Aorta (tissue), 5 donors: ENCODE results near the gene CFD. TPM values are rescaled to one million over a fixed set of nuclear protein-coding genes. Genes with fewer than 3 reads are reported as not detected.
"Not testable (repeated sequence)": the region's sequence is repeated elsewhere in the genome, so short reads cannot be mapped to it uniquely, and the experiment has no call there.

Source experiments
- ATAC-seq: fragments of 200-7000 bp; cut with Tn5 transposase; one replicate; pipeline ENCODE4 v1.9.1; 2022; ENCODE audit warnings: moderate library complexity; ENCODE audit not compliant: low FRiP score
- DNase-seq, 2 donors: peaks; one replicate each; pipeline ENCODE4 v3.0.0-alpha.2; 2020
- H3K27ac ChIP-seq, 2 donors: one replicate each; pipeline ENCODE4 v1.5.1; 2013; ENCODE audit warnings: low read length in 2 of 2, mild to moderate bottlenecking in 2 of 2, moderate library complexity in 2 of 2, control low read depth in 1 of 2, inconsistent platforms in 1 of 2, low read depth in 1 of 2
- H3K27me3 ChIP-seq, 2 donors: one replicate each; pipeline ENCODE4 v1.6.1; 2013; ENCODE audit warnings: control low read depth in 1 of 2, low read length in 1 of 2, mild to moderate bottlenecking in 1 of 2, moderate library complexity in 1 of 2; ENCODE audit not compliant: insufficient read depth in 2 of 2, control insufficient read depth in 1 of 2
- H3K36me3 ChIP-seq, 2 donors: one replicate each; pipeline ENCODE4 v1.6.1; 2013; ENCODE audit warnings: control low read depth in 1 of 2, low read length in 1 of 2, mild to moderate bottlenecking in 1 of 2; ENCODE audit not compliant: insufficient read depth in 2 of 2, control insufficient read depth in 1 of 2
- H3K4me1 ChIP-seq, 2 donors: one replicate each; pipeline ENCODE4 v1.6.1; 2013; ENCODE audit warnings: low read length in 2 of 2, control low read depth in 1 of 2, mild to moderate bottlenecking in 1 of 2, moderate library complexity in 1 of 2; ENCODE audit not compliant: insufficient read depth in 2 of 2, control insufficient read depth in 1 of 2
- H3K4me3 ChIP-seq, 2 donors: one replicate each; pipeline ENCODE4 v1.5.1; 2013; ENCODE audit warnings: low read length in 2 of 2, control low read depth in 1 of 2, mild to moderate bottlenecking in 1 of 2
- H3K9me3 ChIP-seq: one replicate; pipeline ENCODE4 v1.6.1; 2013; ENCODE audit warnings: mild to moderate bottlenecking, low read length; ENCODE audit not compliant: control insufficient read depth
- WGBS, 2 donors: extraction: QIAGEN DNeasy Blood & Tissue Kit; methylation state at CpG; one replicate each; pipeline ENCODE4 v1.1.7; 2013; 5-methylcytosine and 5-hydroxymethylcytosine counted together
- intact Hi-C, 2 donors: fragments of 100-400 bp; cut with DNase I; formaldehyde crosslinking; loops; one replicate each; pipeline versions ENCODE4 v1.14.2 to v1.15.0; 2022
- polyA plus RNA-seq, 2 donors: library from polyadenylated mRNA; stranded (reverse); fragments of 200-250 nt; gene quantifications; one replicate each; pipeline ENCODE4 v1.2.3, GENCODE V29; 2013
- total RNA-seq, 2 donors: library from RNA; stranded (reverse); fragmentation: NEBNext Ultra II Directional; extraction: Animal tissue kit (Norgen Biotek cat#: 25700); gene quantifications; one replicate each; pipeline ENCODE4 v1.2.1, GENCODE V29; 2021
- donor health status: healthy with polysubstance abuse.
- donor health status: Bipolar disorder and iron deficiency.
- donor health status: DM: no; HTN: no; CAD: no.
- donor health status: DM: no; HTN: no; CAD: no.
- donor health status: DM: yes; HTN: yes; CAD: no.

CFD gene
- total and polyA plus RNA-seq, 4 donors, result 3.3 to 354 (median 63.7) TPM

DNA sequence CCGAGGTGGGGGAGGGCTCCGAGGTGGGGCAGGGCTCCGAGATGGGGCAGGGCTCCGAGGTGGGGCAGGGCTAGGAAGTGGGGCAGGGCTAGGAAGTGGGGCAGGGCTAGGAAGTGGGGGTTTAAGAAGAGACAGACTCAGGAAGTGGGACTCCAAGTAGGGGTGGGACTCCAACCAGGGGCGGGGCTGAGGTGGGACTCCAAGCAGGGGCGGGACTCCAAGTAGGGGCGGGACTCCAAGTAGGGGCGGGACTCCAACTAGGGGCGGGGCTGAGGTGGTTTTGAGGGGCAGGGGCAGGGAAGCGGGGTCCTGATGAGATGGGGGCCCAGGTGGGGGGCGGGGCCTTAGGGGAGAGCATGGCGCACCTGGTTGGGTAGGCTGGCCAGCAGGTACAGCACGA is 13.6 kb downstream of the CFD start:
- H3K27ac ChIP-seq, result no peak overlapping the region
- H3K27me3 ChIP-seq, result no peaks in the 10 kb centered on the region
- ATAC-seq, result no peak
- no peaks in the 10 kb centered on the region for H3K4me1 ChIP-seq
- no peaks in the 10 kb centered on the region for H3K9me3 ChIP-seq
- 90 to 100% methylated on average over 3 to 13 of the region's 13 CpGs for WGBS, 2 donors
- DNase-seq, result no peak
- intact Hi-C loops, result no loop called here
- no peaks in the 10 kb centered on the region for H3K36me3 ChIP-seq
- no peak overlapping the region for H3K4me3 ChIP-seq

DNA sequence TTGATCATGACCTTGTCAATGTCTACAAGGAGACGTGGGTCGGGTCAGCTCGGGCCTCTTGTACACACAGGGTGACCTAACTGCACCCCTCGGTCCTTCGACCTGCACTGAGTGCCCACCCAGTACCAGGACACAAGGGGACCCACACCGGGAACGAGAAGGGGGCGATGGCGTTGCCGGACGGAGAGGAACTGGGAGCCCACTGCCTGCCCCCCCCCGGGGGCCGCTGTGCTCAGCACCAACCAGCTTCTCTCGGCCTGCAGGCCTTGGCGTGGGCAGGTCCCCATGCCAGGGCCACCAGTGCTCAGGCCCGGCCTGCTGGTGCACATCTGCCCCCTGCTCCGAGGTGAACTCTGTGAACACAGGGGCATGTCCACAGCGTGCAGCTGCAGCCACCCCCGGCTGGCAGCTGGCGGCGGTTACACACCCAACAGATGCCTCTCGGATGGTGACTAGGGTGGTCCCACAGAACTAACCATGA is 14.1 kb downstream of the CFD start:
- H3K36me3 ChIP-seq, result no peaks in the 10 kb centered on the region
- H3K4me1 ChIP-seq, result no peaks in the 10 kb centered on the region
- no peak overlapping the region for H3K4me3 ChIP-seq
- no peak for DNase-seq
- intact Hi-C loops, result no loop called here
- ATAC-seq, result no peak
- 93 to 95% methylated on average over 22 of the region's 22 CpGs for WGBS, 2 donors
- H3K27ac ChIP-seq, result no peak overlapping the region
- H3K27me3 ChIP-seq, result no peaks in the 10 kb centered on the region
- H3K9me3 ChIP-seq, result no peaks in the 10 kb centered on the region

DNA sequence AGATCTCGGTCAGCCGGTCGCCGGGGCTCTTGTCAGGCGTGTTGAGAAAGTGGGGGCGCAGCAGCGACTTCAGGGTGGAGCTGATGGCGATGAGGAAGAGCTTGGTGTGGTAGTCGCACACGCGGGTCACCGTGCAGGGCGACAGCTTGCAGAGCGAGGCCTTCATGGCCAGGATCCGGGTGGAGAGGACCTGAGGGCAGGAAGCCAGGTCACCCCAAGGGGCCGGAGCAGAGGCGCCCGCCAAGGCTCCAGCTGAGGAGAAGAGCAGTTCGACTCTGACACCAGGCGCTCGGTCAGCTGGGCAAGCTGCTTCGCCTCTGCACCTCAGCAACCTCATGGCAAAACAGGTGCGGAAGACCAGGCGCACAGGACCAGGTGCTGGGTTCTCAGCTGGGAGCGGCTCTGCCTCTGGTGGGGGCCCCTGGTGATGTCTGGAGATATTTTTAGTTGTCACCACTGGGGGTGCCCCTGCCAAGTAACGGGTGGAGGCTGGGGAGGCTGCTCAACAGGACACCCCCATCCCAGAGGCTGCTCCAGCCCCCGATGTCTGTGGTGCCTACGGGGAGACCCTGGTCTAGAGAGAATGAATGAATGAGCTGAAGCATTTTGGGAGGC is 15.9 kb downstream of the CFD start:
- DNase-seq (no peak), ATAC-seq (no peak)
- no peak overlapping the region for H3K27ac ChIP-seq
- 93% methylated on average over 28 of the region's 28 CpGs for WGBS, 2 donors
- H3K9me3 ChIP-seq, result no peaks in the 10 kb centered on the region
- intact Hi-C loops, result no loop called here
- no peaks in the 10 kb centered on the region for H3K27me3 ChIP-seq
- H3K4me1 ChIP-seq, result no peaks in the 10 kb centered on the region
- H3K4me3 ChIP-seq, result no peak overlapping the region
- no peaks in the 10 kb centered on the region for H3K36me3 ChIP-seq

DNA sequence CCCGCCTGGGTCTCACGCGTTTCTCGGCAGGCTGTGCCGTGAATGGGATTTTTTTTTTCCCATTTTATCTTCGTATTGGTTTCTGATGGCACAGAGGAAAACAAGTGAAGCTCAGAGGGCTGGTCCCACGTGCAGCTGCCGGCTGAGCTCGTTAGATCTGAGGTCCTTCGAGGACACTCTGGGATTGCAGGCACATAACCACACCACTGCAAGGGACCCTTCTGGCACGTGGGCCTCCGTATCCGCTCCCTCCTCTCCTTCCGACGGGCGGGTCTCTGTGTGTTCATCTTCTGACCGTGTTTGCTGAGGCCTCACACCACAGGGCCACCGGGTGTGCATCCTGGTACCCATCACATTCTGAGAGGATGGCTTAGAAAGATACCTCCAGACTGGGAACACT is 16.6 kb downstream of the CFD start:
- Histone ChIP-seq H3K36me3 (peaks cover 0 to 1% of the 10 kb centered on the region in 2 donors), H3K9me3 (no peaks in the 10 kb centered on the region), H3K4me3 (no peak overlapping the region), H3K27me3 (no peaks in the 10 kb centered on the region), H3K27ac (no peak overlapping the region), H3K4me1 (no peaks in the 10 kb centered on the region)
- 74 to 80% methylated on average over 18 of the region's 18 CpGs for WGBS, 2 donors
- ATAC-seq (no peak), DNase-seq (no peak)
- intact Hi-C loops, result no loop called here

DNA sequence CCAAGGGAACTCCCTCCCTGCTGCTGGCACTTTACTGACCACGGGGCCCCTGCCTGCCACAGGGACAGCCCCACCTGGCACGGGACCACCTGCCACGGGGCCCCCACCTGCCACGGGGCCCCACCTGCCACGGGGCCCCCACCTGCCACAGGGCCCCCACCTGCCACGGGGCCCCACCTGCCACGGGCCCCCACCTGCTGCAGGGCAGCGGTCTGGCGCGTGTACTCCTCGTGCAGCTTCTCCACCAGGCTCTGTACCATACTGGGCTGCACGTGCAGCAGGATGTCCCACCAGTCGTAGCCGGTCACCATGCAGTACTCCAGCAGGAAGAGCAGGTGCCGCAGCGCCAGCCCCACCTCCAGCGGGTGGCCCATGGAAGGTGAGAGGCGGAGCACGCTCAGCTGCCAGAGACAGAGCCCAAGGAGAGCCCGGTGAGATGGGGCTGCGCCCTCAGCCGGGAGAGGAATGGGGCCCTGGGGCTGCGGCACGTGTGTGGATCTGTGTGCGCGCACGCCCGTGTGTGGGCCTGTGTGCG is 17.4 kb downstream of the CFD start:
- H3K4me1 ChIP-seq, result no peaks in the 10 kb centered on the region
- 92 to 94% methylated on average over 29 of the region's 29 CpGs for whole genome bisulfite sequencing, 2 donors
- H3K4me3 ChIP-seq, result no peak overlapping the region
- ATAC-seq (no peak), DNase-seq (no peak)
- no peak overlapping the region for H3K27ac ChIP-seq
- H3K36me3 ChIP-seq, result peaks cover 0 to 1% of the 10 kb centered on the region in 2 donors
- no peaks in the 10 kb centered on the region for H3K9me3 ChIP-seq
- no peaks in the 10 kb centered on the region for H3K27me3 ChIP-seq
- intact Hi-C loops, result no loop called here

DNA sequence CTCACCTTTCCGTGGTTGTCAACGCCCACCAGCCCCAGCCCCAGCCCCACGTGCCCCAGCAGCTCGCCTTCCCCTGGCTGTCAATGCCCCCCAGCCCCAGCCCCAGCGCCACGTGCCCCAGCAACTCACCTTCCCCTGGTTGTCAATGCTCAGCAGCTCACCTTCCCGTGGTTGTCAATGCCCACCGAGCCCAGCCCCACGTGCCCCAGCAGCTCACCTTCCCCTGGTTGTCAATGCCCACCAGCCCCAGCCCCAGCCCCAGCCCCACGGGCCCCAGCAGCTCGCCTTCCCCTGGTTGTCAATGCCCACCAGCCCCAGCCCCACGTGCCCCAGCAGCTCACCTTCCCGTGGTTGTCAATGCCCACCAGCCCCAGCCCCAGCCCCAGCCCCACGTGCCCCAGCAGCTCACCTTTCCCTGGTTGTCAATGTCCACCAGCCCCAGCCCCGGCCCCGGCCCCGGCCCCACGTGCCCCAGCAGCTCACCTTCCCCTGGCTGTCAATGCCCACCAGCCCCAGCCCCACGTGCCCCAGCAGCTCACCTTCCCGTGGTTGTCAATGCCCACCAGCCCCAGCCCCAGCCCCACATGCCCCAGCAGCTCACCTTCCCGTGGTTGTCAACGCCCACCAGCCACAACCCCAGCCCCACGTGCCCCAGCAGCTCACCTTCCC is 18.7 kb downstream of the CFD start:
- H3K4me1 ChIP-seq, H3K4me3 ChIP-seq, H3K36me3 ChIP-seq, DNase-seq, H3K27me3 ChIP-seq, ATAC-seq, H3K27ac ChIP-seq, H3K9me3 ChIP-seq, intact Hi-C loops: not testable (repeated sequence)
- 84 to 89% methylated on average over 14 to 23 of the region's 23 CpGs for WGBS, 2 donors

DNA sequence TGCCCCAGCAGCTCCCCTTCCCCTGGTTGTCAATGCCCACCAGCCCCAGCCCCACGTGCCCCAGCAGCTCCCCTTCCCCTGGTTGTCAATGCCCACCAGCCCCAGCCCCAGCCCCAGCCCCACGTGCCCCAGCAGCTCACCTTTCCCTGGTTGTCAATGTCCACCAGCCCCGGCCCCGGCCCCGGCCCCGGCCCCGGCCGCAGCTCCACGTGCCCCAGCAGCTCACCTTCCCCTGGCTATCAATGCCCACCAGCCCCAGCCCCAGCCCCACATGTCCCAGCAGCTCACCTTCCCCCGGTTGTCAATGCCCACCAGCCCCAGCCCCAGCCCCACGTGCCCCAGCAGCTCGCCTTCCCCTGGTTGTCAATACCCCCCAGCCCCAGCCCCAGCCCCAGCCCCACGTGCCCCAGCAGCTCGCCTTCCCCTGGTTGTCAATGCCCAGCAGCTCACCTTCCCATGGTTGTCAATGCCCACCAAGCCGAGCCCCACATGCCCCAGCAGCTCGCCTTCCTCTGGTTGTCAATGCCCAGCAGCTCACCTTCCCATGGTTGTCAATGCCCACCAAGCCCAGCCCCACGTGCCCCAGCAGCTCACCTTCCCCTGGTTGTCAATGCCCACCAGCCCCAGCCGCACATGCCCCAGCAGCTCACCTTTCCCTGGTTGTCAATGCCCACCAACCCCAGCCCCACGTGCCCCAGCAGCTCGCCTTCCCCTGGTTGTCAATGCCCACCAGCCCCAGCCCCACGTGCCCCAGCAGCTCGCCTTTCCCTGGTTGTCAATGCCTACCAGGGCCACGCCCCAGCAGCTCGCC is 19.5 kb downstream of the CFD start:
- H3K27ac ChIP-seq, H3K4me3 ChIP-seq, H3K27me3 ChIP-seq, DNase-seq, H3K9me3 ChIP-seq, H3K36me3 ChIP-seq, intact Hi-C loops, ATAC-seq, H3K4me1 ChIP-seq: not testable (repeated sequence)
- WGBS, 2 donors, result 86 to 89% methylated on average over 20 to 24 of the region's 24 CpGs

DNA sequence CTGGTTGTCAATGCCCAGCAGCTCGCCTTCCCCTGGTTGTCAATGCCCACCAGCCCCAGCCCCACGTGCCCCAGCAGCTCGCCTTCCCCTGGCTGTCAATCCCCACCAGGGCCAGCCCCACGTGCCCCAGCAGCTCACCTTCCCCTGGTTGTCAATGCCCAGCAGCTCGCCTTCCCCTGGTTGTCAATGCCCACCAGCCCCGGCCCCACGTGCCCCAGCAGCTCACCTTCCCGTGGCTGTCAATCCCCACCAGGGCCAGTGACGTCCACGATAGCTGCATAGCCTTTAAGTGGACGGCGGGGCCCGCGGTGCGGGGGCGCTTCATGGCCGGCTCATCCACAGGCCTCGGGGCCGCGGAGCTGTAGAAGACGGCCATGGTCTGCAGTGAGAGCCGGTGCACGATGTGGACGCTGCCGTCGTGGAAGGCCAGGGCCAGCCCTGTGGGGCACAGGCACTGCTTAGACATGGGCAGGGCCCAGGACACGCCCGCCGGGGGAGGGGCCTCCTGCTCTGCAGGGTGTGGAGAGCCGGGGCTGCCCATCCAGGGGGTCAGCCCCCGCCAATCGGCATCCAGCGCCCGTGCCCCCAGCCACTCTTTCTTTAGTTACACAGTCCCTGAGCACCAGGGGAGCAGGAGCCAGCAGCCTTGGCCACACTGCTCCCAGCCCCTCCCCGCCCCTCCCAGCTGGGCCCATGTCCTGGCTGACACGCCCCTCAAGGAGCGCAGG is 20.4 kb downstream of the CFD start:
- Histone ChIP-seq H3K9me3 (no peaks in the 10 kb centered on the region), H3K4me3 (no peak overlapping the region), H3K36me3 (peaks cover 0 to 1% of the 10 kb centered on the region in 2 donors), H3K4me1 (no peaks in the 10 kb centered on the region), H3K27me3 (no peaks in the 10 kb centered on the region), H3K27ac (no peak overlapping the region)
- ATAC-seq (no peak), DNase-seq (no peak)
- intact Hi-C loops, result no loop called here
- WGBS, 2 donors, result 87 to 88% methylated on average over 34 to 37 of the region's 37 CpGs
